ENCODE data around the gene MCHR1. TPM values are rescaled to one million over a fixed set of nuclear protein-coding genes. Genes with fewer than 3 reads are reported as not detected.

MCHR1 gene
- total RNA-seq, 1 experiment from 2014 or later, result not detected

GRCh38 chr22:40634119-40634903, 45.0 kb upstream of the MCHR1 start:
- TF ChIP-seq, protein P1, sequence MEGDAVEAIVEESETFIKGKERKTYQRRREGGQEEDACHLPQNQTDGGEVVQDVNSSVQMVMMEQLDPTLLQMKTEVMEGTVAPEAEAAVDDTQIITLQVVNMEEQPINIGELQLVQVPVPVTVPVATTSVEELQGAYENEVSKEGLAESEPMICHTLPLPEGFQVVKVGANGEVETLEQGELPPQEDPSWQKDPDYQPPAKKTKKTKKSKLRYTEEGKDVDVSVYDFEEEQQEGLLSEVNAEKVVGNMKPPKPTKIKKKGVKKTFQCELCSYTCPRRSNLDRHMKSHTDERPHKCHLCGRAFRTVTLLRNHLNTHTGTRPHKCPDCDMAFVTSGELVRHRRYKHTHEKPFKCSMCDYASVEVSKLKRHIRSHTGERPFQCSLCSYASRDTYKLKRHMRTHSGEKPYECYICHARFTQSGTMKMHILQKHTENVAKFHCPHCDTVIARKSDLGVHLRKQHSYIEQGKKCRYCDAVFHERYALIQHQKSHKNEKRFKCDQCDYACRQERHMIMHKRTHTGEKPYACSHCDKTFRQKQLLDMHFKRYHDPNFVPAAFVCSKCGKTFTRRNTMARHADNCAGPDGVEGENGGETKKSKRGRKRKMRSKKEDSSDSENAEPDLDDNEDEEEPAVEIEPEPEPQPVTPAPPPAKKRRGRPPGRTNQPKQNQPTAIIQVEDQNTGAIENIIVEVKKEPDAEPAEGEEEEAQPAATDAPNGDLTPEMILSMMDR (IDR thresholded peaks at IDR 0.05; ENCODE audit: unreplicated experiment), result no peak
- no peak overlapping the region for H3K27ac Mint-ChIP-seq (ENCODE audit: low read depth, unreplicated experiment)
- no peaks in the 10 kb centered on the region for H3K27me3 Mint-ChIP-seq (ENCODE audit: insufficient read depth, unreplicated experiment)
- H3K4me1 Mint-ChIP-seq (ENCODE audit: insufficient read depth, unreplicated experiment), result peaks cover 30% of the 10 kb centered on the region
- peak overlapping the region; percentile 88 for H3K4me3 Mint-ChIP-seq (ENCODE audit: unreplicated experiment)
- H3K9me3 Mint-ChIP-seq (ENCODE audit: unreplicated experiment), result no peaks in the 10 kb centered on the region
- intact Hi-C loops (cut with micrococcal nuclease), result no loop called here
- DNase-seq (ENCODE audit: unreplicated experiment), result no peak
- H3K36me3 Mint-ChIP-seq (ENCODE audit: insufficient read depth, unreplicated experiment), result no peaks in the 10 kb centered on the region
- POLR2A ChIA-PET, result interaction anchor here (0.9 to 5.9 kb wide), 26 partner anchors 10 to 289 kb away, joined by 3 to 59 read pairs (median 8); no protein-coding TSS in a partner anchor
- CTCF ChIA-PET, result interaction anchor here (0.6 to 1.7 kb wide), 8 partner anchors 10 to 195 kb away, joined by 3 to 8 read pairs (median 4); no protein-coding TSS in a partner anchor
- no TSS peak for BruUV-seq (replicated peaks)

- Mint-ChIP-seq H3K4me1 (ENCODE audit: insufficient read depth, unreplicated experiment) (peaks cover 30% of the 10 kb centered on the region), H3K4me3 (ENCODE audit: unreplicated experiment) (peak overlapping the region; percentile 88), H3K9me3 (ENCODE audit: unreplicated experiment) (no peaks in the 10 kb centered on the region), H3K27ac (ENCODE audit: low read depth, unreplicated experiment) (peak overlapping the region; percentile 94), H3K36me3 (ENCODE audit: insufficient read depth, unreplicated experiment) (no peaks in the 10 kb centered on the region), H3K27me3 (ENCODE audit: insufficient read depth, unreplicated experiment) (no peaks in the 10 kb centered on the region)
- TF ChIP-seq, protein P1 (IDR thresholded peaks at IDR 0.05; ENCODE audit: unreplicated experiment), result no peak
- ChIA-PET CTCF (interaction anchor here (0.9 to 3.1 kb wide), 5 partner anchors 11 to 199 kb away, joined by 3 to 12 read pairs (median 8); no protein-coding TSS in a partner anchor), POLR2A (interaction anchor here (0.8 to 5.9 kb wide), 31 partner anchors 8 to 289 kb away, joined by 3 to 59 read pairs (median 8); partner anchors contain the start of gene ADSL)
- TSS peak; percentile 40 for BruUV-seq (replicated peaks)
- DNase-seq (ENCODE audit: unreplicated experiment), result peak; percentile 28
- intact Hi-C loops (cut with micrococcal nuclease), result no loop called here
Observed at GRCh38 chr22:40635043-40635939, 44.0 kb upstream of the MCHR1 start.

DNA sequence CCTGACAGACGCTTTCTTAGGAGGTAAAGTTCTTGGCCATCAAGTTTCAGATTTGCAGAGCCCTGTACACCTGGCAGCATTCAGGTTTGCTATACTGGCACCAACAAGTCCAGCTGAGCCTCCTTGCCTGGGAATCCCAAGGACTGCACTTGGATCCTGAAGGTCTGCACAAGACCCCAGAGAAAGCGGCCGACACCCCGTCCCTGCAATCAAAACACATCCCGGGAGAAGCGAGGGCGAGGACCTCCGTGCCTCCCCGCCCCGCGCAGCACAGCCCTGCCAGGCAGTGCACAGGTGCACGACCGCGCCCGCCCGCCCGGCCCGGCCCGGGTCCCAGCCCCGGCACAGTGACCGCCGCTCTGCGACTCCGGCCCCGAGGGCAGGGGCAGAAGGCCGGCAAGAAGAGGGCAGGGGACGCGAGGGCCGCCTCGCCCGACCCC, 43.3 kb upstream of the MCHR1 start:
- Mint-ChIP-seq H3K36me3 (ENCODE audit: insufficient read depth, unreplicated experiment) (no peaks in the 10 kb centered on the region), H3K9me3 (ENCODE audit: unreplicated experiment) (no peaks in the 10 kb centered on the region), H3K27ac (ENCODE audit: low read depth, unreplicated experiment) (peak overlapping the region; percentile 94), H3K4me1 (ENCODE audit: insufficient read depth, unreplicated experiment) (peaks cover 30% of the 10 kb centered on the region), H3K4me3 (ENCODE audit: unreplicated experiment) (peak overlapping the region; percentile 88), H3K27me3 (ENCODE audit: insufficient read depth, unreplicated experiment) (no peaks in the 10 kb centered on the region)
- BruUV-seq (replicated peaks), result no TSS peak
- TF ChIP-seq, protein P1 (IDR thresholded peaks at IDR 0.05; ENCODE audit: unreplicated experiment), result no peak
- intact Hi-C loops (cut with micrococcal nuclease), result loop anchor here (2.0 kb wide), 2 partner anchors 47 to 111 kb away; no protein-coding TSS in a partner anchor
- ChIA-PET POLR2A (interaction anchor here (0.8 to 5.9 kb wide), 30 partner anchors 9 to 289 kb away, joined by 3 to 59 read pairs (median 6); partner anchors contain the start of gene ADSL), CTCF (interaction anchor here (0.9 to 3.1 kb wide), 4 partner anchors 10 to 199 kb away, joined by 3 to 12 read pairs (median 9); no protein-coding TSS in a partner anchor)
- no peak for DNase-seq (ENCODE audit: unreplicated experiment)

Measured in MCF 10A (cell line).